Transverse colon (tissue), 4 donors: Measurements from ENCODE around the gene TMEM123.

Experiments used
- POLR2A ChIP-seq: fragments of 450-650 bp; IDR thresholded peaks from one replicate; pipeline ENCODE4 v1.6.1; 2016; ENCODE audit warnings: antibody characterized with exemption, mild to moderate bottlenecking, moderate library complexity
- POLR2AphosphoS5 ChIP-seq, 3 donors: sonication (generic); formaldehyde crosslinking; IDR thresholded peaks; one replicate each; pipeline ENCODE4 v1.6.1; 2016; ENCODE audit warnings: antibody characterized with exemption in 3 of 3
- TF ChIP-seq, protein P1 (sequence below), 5 experiments: fragments of 200-600 bp in 3 of 5; fragments of 450-650 bp in 2 of 5; sonication (generic) in 3 of 5; IDR thresholded peaks; 1 replicate in 2 of 5; 2 replicates in 3 of 5; pipeline ENCODE4 v1.5.1; 2016 to 2017; ENCODE audit warnings: antibody characterized with exemption in 5 of 5, inconsistent platforms in 3 of 5, mild to moderate bottlenecking in 2 of 5, moderate library complexity in 1 of 5

DNA sequence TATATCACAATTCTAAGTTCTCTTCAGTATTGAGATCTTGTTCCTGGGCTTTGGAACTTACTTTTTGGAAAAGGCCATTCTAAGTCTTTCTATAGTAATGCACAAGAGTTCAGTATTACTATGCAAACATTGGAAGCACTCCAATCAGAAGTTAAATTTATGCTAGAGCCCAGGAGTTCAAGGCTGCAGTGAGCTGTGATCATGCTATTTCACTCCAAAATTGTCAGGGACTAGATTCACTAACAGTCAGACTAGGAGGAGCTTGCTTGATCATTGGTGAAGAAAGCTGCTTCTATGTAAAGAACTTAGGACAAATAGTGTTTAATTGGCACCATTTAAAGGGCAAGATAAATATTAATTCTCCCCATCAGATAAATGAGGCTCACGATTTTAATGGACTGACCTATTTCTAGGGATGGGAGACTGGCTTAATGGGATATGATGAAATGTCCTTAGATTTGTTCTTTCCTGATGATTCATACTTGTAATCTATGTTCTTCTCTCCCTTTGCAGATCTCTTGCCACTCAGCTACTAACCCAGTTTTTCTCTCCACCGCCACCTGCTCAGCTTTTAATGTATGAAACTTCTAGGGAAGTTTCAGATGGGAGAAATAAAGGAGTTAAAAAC, 32.6 kb upstream of the TMEM123 start:
- no peak for TF ChIP-seq POLR2A
- TF ChIP-seq, protein P1, sequence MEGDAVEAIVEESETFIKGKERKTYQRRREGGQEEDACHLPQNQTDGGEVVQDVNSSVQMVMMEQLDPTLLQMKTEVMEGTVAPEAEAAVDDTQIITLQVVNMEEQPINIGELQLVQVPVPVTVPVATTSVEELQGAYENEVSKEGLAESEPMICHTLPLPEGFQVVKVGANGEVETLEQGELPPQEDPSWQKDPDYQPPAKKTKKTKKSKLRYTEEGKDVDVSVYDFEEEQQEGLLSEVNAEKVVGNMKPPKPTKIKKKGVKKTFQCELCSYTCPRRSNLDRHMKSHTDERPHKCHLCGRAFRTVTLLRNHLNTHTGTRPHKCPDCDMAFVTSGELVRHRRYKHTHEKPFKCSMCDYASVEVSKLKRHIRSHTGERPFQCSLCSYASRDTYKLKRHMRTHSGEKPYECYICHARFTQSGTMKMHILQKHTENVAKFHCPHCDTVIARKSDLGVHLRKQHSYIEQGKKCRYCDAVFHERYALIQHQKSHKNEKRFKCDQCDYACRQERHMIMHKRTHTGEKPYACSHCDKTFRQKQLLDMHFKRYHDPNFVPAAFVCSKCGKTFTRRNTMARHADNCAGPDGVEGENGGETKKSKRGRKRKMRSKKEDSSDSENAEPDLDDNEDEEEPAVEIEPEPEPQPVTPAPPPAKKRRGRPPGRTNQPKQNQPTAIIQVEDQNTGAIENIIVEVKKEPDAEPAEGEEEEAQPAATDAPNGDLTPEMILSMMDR (IDR thresholded peaks at IDR 0.05): no peak
- TF ChIP-seq POLR2AphosphoS5 (IDR thresholded peaks at IDR 0.05): no peak
